Measurements from ENCODE around the gene TNFRSF13B.

DNA sequence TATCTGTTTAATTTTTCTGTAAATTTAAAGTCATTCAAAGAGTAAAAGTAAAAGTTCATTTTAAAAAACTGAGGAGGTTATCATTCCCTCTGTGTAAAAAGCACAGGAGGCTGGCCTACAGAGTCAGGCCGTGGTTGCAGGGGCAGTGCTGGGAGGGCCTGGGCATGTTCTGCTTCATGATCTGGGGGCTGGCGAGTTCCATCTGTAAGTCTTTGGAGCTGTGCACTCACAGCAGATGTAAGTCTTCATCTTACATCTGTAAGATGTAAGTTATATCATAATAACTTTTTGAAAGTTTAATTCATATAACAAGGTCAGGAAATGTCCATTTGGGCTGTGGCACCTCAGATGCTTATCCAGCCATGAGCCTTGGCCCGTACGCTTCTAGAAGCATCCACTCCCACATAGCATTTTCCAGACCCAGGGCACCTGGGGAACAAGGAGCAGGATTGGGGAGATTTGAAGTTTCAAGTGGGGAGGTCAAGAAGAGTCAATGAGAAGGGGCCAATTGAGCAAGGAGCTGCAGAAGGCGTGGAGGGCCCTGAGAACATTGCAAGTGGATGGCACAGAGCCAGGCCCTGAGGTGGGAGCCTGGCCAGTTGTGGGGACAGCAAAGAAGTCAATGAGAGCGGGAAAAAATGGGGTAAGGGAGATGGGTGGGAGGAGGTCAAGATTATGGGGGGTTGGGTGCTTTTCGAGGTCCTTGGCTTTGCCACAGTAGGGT lies 54.1 kb downstream of the TNFRSF13B start:
- TF ChIP-seq, protein P1, sequence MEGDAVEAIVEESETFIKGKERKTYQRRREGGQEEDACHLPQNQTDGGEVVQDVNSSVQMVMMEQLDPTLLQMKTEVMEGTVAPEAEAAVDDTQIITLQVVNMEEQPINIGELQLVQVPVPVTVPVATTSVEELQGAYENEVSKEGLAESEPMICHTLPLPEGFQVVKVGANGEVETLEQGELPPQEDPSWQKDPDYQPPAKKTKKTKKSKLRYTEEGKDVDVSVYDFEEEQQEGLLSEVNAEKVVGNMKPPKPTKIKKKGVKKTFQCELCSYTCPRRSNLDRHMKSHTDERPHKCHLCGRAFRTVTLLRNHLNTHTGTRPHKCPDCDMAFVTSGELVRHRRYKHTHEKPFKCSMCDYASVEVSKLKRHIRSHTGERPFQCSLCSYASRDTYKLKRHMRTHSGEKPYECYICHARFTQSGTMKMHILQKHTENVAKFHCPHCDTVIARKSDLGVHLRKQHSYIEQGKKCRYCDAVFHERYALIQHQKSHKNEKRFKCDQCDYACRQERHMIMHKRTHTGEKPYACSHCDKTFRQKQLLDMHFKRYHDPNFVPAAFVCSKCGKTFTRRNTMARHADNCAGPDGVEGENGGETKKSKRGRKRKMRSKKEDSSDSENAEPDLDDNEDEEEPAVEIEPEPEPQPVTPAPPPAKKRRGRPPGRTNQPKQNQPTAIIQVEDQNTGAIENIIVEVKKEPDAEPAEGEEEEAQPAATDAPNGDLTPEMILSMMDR (IDR thresholded peaks at IDR 0.05) = no peak
- TF ChIP-seq POLR2A (IDR thresholded peaks at IDR 0.05) = no peak
- TF ChIP-seq POLR2AphosphoS5 (IDR thresholded peaks at IDR 0.05) = no peak
